ENCODE data around the gene GJA4.
"Not testable (repeated sequence)": the region's sequence is repeated elsewhere in the genome, so short reads cannot be mapped to it uniquely, and the experiment has no call there.

The GJA4 gene

GRCh38 chr1:34794001-34794789, 1.4 kb downstream of the GJA4 start:
- H3K9me3 Mint-ChIP-seq: no peaks in the 10 kb centered on the region
- no peak for DNase-seq
- CTCF ChIA-PET: interaction anchor here (0.7 kb wide), 1 partner anchor 59 kb away, joined by 3 read pairs; no protein-coding TSS in a partner anchor
- H3K4me1 Mint-ChIP-seq: peaks cover 7% of the 10 kb centered on the region
- H3K4me3 Mint-ChIP-seq: no peak overlapping the region
- no peak overlapping the region for H3K27ac Mint-ChIP-seq
- H3K36me3 Mint-ChIP-seq: no peaks in the 10 kb centered on the region
- H3K27me3 Mint-ChIP-seq: peaks cover 52% of the 10 kb centered on the region

GRCh38 chr1:34794790-34795180, 2.0 kb downstream of the GJA4 start:
- no peaks in the 10 kb centered on the region for H3K9me3 Mint-ChIP-seq
- no peak overlapping the region for H3K27ac Mint-ChIP-seq
- H3K36me3 Mint-ChIP-seq: no peaks in the 10 kb centered on the region
- CTCF ChIA-PET: no interaction called here
- no peak overlapping the region for H3K4me3 Mint-ChIP-seq
- H3K4me1 Mint-ChIP-seq: peaks cover 7% of the 10 kb centered on the region
- H3K27me3 Mint-ChIP-seq: peaks cover 49% of the 10 kb centered on the region
- no peak for DNase-seq

- Mint-ChIP-seq H3K27ac (no peak overlapping the region), H3K9me3 (no peaks in the 10 kb centered on the region), H3K36me3 (no peaks in the 10 kb centered on the region), H3K4me3 (no peak overlapping the region), H3K4me1 (peaks cover 3% of the 10 kb centered on the region), H3K27me3 (peaks cover 43% of the 10 kb centered on the region)
- DNase-seq: no peak
- CTCF ChIA-PET: interaction anchor here (1.3 kb wide), 1 partner anchor 56 kb away, joined by 4 read pairs; no protein-coding TSS in a partner anchor
Observed at GRCh38 chr1:34795916-34796315, 3.1 kb downstream of the GJA4 start.

DNA sequence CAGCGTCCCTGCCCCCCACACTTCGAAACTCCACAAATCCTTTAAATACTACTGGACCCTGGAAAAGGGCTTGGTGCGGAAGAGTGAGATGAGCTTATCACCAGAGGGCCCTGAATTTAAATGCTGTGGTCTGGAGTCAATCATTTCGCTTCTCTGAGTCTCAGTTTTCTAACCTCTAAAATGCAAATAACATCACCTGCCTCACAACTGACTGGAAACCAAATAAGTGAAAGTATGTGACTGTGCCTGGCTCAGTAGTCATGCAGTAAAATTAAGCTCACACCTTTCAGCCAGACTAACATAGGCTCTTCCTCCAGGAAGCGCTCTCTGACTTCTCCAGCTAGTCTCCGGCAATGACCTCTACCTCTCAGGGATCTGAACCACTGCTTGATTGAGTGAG, 4.2 kb downstream of the GJA4 start:
- CTCF ChIA-PET: interaction anchor here (1.3 kb wide), 1 partner anchor 55 kb away, joined by 4 read pairs; no protein-coding TSS in a partner anchor
- H3K27me3 Mint-ChIP-seq: peaks cover 33% of the 10 kb centered on the region
- no peak overlapping the region for H3K4me3 Mint-ChIP-seq
- H3K4me1 Mint-ChIP-seq: peaks cover 3% of the 10 kb centered on the region
- no peak for DNase-seq
- no peaks in the 10 kb centered on the region for H3K9me3 Mint-ChIP-seq
- H3K27ac Mint-ChIP-seq: no peak overlapping the region
- no peaks in the 10 kb centered on the region for H3K36me3 Mint-ChIP-seq

DNA sequence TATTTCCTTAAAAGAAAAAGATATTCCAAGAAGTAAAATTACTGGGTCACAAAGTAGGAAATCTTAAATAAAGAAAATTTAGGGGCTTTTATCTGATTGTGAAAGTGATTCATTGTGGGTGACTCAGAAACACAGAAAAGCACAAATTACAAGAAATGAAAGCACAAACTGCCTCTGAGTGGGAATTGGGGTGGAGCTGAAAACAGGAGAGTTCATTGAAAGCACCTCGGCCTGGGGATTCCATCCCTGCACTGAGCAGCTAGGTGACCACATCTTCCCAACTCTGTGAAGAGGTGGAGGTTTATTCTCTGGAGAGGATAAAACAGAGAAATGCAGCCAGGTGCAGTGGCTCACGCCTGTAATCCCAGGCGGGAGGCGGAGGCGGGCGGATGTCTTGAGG, 7.4 kb downstream of the GJA4 start:
- Mint-ChIP-seq H3K27ac (no peak overlapping the region), H3K4me1 (no peaks in the 10 kb centered on the region), H3K27me3 (peaks cover under 1% of the 10 kb centered on the region), H3K4me3 (no peak overlapping the region), H3K36me3 (no peaks in the 10 kb centered on the region), H3K9me3 (no peaks in the 10 kb centered on the region)
- CTCF ChIA-PET: interaction anchor here (1.0 kb wide), 1 partner anchor 14 kb away, joined by 5 read pairs; no protein-coding TSS in a partner anchor
- DNase-seq: no peak

DNA sequence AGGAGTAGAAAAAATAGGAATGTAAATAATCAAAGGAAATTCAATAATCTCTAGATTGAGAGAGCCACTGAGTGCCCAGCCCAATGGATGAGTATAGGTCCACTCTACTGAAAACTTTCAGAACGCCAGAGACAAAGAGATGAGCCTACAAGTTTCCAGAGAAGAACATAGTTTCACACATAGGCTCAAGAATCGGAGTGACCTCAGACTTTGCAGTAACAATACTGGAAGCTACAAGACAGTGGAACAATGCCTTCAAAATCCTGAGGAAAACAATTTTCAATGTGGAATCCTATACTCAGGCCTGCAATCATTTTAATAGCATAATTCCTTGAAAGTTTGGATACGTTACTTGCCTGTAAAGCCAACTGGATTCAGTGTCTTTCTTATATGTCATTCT, 11.0 kb downstream of the GJA4 start:
- H3K27ac Mint-ChIP-seq: no peak overlapping the region

GRCh38 chr1:34806396-34806795, 13.6 kb downstream of the GJA4 start:
- CTCF ChIA-PET: no interaction called here
- no peaks in the 10 kb centered on the region for H3K36me3 Mint-ChIP-seq
- H3K27ac Mint-ChIP-seq: no peak overlapping the region
- H3K4me1 Mint-ChIP-seq: peaks cover 5% of the 10 kb centered on the region
- peaks cover 4% of the 10 kb centered on the region for H3K9me3 Mint-ChIP-seq
- H3K27me3 Mint-ChIP-seq: no peaks in the 10 kb centered on the region
- no peak for DNase-seq
- H3K4me3 Mint-ChIP-seq: no peak overlapping the region

More for the DNA sequence above, 11.0 kb downstream of the GJA4 start:
- DNase-seq: no peak
- CTCF ChIA-PET: no interaction called here
- no peaks in the 10 kb centered on the region for H3K9me3 Mint-ChIP-seq
- no peaks in the 10 kb centered on the region for H3K27me3 Mint-ChIP-seq
- H3K36me3 Mint-ChIP-seq: no peaks in the 10 kb centered on the region
- H3K4me1 Mint-ChIP-seq: no peaks in the 10 kb centered on the region
- H3K4me3 Mint-ChIP-seq: no peak overlapping the region

- no peaks in the 10 kb centered on the region for H3K27me3 Mint-ChIP-seq
- CTCF ChIA-PET: no interaction called here
- H3K4me3 Mint-ChIP-seq: no peak overlapping the region
- H3K36me3 Mint-ChIP-seq: no peaks in the 10 kb centered on the region
- peaks cover 4% of the 10 kb centered on the region for H3K9me3 Mint-ChIP-seq
- no peak for DNase-seq
- H3K27ac Mint-ChIP-seq: no peak overlapping the region
- peaks cover 5% of the 10 kb centered on the region for H3K4me1 Mint-ChIP-seq
Observed at GRCh38 chr1:34808051-34808810, 15.4 kb downstream of the GJA4 start.

DNA sequence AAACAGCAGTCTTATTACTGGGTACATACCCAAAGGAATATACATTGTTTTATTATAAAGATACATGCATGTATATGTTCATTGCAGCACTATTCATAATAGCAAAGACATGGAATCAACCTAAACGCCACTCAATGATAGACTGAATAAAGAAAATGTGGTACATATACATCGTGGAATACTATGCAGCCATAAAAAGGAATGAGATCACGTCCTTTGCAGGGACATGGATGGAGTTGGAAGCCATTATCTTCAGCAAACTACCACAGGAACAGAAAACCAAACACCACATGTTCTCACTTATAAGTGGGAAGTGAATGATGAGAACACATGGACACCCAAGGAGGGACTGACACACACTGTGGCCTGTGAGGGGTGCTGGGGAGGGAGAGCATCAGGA, 18.0 kb downstream of the GJA4 start:
- H3K9me3 Mint-ChIP-seq, CTCF ChIA-PET, H3K36me3 Mint-ChIP-seq: not testable (repeated sequence)

DNA sequence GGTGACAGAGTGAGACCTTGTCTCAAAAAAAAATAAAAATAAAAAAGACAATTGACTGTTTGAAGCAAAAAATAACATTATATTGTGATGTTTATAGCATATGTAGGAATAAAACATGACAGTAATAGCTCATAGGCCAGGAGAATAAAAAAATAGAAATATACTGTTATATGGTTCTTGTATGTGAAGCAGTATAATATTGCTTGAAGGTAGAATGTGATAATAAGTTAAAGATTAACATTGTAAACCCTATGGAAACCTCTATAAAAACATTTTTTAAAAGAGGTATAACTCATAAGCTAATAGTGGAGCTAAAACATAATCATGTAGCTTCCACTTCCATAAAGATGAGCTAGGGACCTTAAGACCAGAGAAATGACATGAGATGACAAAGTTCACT, 23.5 kb downstream of the GJA4 start:
- H3K27ac Mint-ChIP-seq: no peak overlapping the region

More for the DNA sequence above, 18.0 kb downstream of the GJA4 start:
- H3K27me3 Mint-ChIP-seq, H3K4me3 Mint-ChIP-seq, H3K4me1 Mint-ChIP-seq, H3K27ac Mint-ChIP-seq, DNase-seq: not testable (repeated sequence)

DNA sequence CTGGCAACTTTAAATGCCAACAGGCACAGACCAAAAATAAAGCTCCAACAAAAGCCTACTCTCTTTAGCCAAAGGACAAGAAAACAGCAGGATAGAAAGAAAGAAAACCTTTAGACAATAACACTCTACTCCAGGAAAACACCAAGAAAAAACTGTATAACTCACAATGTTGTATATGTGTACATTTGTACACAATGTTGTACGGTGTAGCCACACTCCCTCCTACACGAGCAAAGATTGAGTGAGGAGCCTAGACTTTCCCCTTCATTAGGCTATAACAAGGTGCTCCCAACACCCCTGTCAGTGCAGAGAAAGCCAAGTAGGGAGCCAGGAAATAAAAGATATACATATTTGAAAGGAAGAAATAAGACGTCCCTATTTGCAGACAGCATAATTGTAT, 24.0 kb downstream of the GJA4 start:
- Mint-ChIP-seq H3K27me3 (no peaks in the 10 kb centered on the region), H3K9me3 (no peaks in the 10 kb centered on the region)
- CTCF ChIA-PET: no interaction called here

More for the DNA sequence above, 23.5 kb downstream of the GJA4 start:
- no peaks in the 10 kb centered on the region for H3K36me3 Mint-ChIP-seq
- H3K4me3 Mint-ChIP-seq: no peak overlapping the region
- DNase-seq: no peak
- no peaks in the 10 kb centered on the region for H3K9me3 Mint-ChIP-seq
- CTCF ChIA-PET: no interaction called here
- no peaks in the 10 kb centered on the region for H3K27me3 Mint-ChIP-seq
- H3K4me1 Mint-ChIP-seq: no peaks in the 10 kb centered on the region

DNA sequence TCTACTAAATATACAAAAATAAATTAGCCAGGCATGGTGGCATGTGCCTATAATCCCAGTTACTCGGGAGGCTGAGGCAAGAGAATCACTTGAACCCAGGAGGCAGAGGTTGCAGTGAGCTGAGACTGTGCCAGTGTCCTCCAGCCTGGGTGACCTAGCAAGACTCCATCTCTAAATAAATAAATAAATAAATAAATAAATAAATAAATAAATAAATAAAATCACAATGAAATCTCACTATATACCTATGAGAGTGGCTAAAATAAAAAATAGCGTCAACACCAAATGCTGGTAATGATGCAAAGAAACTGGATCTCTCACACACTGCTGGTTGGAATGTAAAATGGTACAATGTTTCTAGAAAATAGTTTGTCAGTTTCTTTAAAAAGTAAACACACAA, 26.1 kb downstream of the GJA4 start:
- H3K36me3 Mint-ChIP-seq, H3K4me3 Mint-ChIP-seq, H3K9me3 Mint-ChIP-seq, CTCF ChIA-PET, DNase-seq, H3K27ac Mint-ChIP-seq, H3K4me1 Mint-ChIP-seq, H3K27me3 Mint-ChIP-seq: not testable (repeated sequence)

More for the DNA sequence above, 24.0 kb downstream of the GJA4 start:
- H3K36me3 Mint-ChIP-seq: no peaks in the 10 kb centered on the region
- no peak overlapping the region for H3K27ac Mint-ChIP-seq
- no peaks in the 10 kb centered on the region for H3K4me1 Mint-ChIP-seq
- no peak for DNase-seq
- H3K4me3 Mint-ChIP-seq: no peak overlapping the region

DNA sequence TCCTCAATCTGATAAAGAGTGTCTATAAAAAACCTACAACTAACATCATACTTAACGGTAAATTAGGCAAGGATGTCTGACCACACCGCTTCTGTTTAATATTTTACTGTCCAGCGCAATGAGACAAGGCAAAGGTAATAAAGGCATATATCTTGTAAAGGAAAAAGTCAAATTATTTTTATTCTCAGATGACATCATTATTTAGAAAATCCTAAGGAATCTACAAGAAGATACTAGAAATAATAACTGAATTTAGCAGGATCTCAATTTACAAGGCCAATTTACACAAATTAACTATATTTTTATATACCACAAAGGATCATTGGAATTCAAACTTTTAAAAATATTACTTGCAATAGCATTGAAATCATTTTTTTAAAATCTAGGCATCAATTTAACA, 29.4 kb downstream of the GJA4 start:
- Mint-ChIP-seq H3K4me1 (no peaks in the 10 kb centered on the region), H3K36me3 (no peaks in the 10 kb centered on the region), H3K27ac (no peak overlapping the region), H3K4me3 (no peak overlapping the region), H3K9me3 (no peaks in the 10 kb centered on the region), H3K27me3 (no peaks in the 10 kb centered on the region)
- CTCF ChIA-PET: no interaction called here
- DNase-seq: no peak

DNA sequence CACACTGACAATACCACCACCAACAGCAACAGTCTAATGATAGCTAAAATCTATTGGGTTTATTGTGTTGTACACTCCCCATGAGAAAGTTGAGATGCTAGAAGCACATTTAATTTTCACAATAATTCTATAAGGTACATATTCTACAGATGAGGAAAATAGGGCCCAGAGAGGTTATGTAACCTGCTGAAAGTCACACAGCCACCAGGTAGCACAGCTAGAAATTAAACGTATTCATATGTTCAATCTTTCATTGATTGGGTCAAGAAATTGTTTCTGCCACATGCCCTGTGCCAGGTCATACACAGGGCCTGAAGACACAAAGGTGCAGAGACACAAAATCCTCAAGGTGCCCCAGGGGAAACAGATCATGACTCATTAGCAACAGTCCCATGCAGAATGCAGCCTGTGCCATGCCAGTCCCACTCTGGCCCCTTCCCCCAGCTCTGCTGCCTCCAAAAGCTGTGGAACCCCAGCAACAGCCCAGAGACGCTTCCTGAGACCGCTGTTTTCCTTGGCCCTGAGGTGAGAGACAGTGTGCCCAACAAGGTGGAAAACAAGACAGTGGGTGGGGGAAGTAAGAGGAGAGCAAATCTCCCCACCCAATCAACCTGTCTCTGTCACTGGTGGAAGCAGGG, 32.1 kb downstream of the GJA4 start:
- H3K27me3 Mint-ChIP-seq: no peaks in the 10 kb centered on the region
- H3K27ac Mint-ChIP-seq: no peak overlapping the region
- H3K4me3 Mint-ChIP-seq: no peak overlapping the region
- CTCF ChIA-PET: no interaction called here
- no peak for DNase-seq
- H3K4me1 Mint-ChIP-seq: no peaks in the 10 kb centered on the region
- no peaks in the 10 kb centered on the region for H3K9me3 Mint-ChIP-seq
- H3K36me3 Mint-ChIP-seq: no peaks in the 10 kb centered on the region

Measured in activated naive CD4-positive, alpha-beta T cell treated with anti-CD3 and anti-CD28 coated beads, Interleukin-2, amount 10 ng/mL, durations not matched to agents 7 days and 5 days (primary cell).